RWPE1 (cell line): ENCODE data around the gene PGBD2.

Experiments used
- CTCF ChIA-PET: fragments of 350-600 bp; sonication (Branson Sonifier 250); formaldehyde crosslinking; extraction: SDS; loops from one replicate; lab custom pipeline; 2021; lab: Yijun Ruan, JAX
- POLR2A ChIA-PET: fragments of 400-600 bp; formaldehyde crosslinking; extraction: SDS; loops from one replicate; lab custom pipeline; 2020; ENCODE audit warnings: antibody characterized with exemption; ENCODE audit not compliant: low non-redundant PET; lab: Yijun Ruan, JAX
- DNase-seq: peaks from one replicate; pipeline ENCODE4 v3.0.0; 2012; ENCODE audit warnings: low spot score
- H3K27ac ChIP-seq: fragments of 450-650 bp; 2 replicates; pipeline ENCODE4 v1.5.1; 2017
- TF ChIP-seq, protein P1 (sequence below): fragments of 450-650 bp; conservative IDR thresholded peaks from 2 replicates; pipeline ENCODE4 v1.5.1; 2017; ENCODE audit warnings: low read depth, mild to moderate bottlenecking

Gene PGBD2

GRCh38 chr1:248897412-248898337 is 8.4 kb upstream of the PGBD2 start:
- ChIA-PET POLR2A (no interaction called here), CTCF (interaction anchor here (0.7 kb wide), 1 partner anchor 282 kb away, joined by 4 read pairs; no protein-coding TSS in a partner anchor)

DNA sequence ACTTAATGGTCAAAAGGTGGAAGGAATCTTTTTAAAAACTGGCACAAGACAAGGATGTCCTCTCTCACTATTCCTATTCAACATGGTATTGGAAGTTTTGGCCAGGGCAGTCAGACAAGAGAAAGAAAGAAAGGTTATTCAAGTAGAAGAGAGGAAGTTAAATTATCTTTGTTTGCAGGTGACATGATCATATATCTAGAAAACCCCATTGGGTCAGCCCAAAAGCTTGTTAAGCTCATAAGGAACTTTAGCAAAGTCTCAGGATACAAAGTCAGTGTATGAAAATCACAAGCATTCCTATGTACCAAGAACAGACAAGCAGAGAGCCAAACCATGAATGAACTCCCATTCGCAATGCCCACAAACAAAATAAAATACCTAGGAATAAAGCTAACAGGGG is 5.4 kb upstream of the PGBD2 start:
- H3K27ac ChIP-seq, result no peak overlapping the region
- DNase-seq, result no peak
- POLR2A ChIA-PET, result no interaction called here
- TF ChIP-seq, protein P1, sequence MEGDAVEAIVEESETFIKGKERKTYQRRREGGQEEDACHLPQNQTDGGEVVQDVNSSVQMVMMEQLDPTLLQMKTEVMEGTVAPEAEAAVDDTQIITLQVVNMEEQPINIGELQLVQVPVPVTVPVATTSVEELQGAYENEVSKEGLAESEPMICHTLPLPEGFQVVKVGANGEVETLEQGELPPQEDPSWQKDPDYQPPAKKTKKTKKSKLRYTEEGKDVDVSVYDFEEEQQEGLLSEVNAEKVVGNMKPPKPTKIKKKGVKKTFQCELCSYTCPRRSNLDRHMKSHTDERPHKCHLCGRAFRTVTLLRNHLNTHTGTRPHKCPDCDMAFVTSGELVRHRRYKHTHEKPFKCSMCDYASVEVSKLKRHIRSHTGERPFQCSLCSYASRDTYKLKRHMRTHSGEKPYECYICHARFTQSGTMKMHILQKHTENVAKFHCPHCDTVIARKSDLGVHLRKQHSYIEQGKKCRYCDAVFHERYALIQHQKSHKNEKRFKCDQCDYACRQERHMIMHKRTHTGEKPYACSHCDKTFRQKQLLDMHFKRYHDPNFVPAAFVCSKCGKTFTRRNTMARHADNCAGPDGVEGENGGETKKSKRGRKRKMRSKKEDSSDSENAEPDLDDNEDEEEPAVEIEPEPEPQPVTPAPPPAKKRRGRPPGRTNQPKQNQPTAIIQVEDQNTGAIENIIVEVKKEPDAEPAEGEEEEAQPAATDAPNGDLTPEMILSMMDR, result no peak
- CTCF ChIA-PET, result interaction anchor here (0.6 kb wide), 1 partner anchor 17 kb away, joined by 7 read pairs; no protein-coding TSS in a partner anchor

More at GRCh38 chr1:248897412-248898337, 8.4 kb upstream of the PGBD2 start:
- no peak for DNase-seq
- H3K27ac ChIP-seq, result no peak overlapping the region
- TF ChIP-seq, protein P1, result no peak

DNA sequence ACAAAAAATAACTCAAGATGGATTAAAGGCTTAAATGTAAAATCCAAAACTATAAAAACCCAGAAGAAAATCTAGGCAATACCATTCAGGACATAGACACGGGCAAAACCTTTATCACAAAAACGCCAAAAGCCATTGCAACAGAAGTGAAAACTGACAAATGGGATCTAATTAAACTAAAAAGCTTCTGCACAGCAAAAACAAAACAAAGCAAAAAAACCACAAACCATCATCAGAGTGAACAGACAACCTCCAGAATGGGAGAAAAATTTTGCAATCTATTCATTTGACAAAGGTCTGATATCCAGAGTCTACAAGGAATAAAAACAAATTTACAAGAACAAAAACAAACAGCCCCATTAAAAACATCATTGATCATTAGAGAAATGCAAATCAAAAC is 4.5 kb upstream of the PGBD2 start:
- POLR2A ChIA-PET, result no interaction called here
- TF ChIP-seq, protein P1, result no peak
- CTCF ChIA-PET, result interaction anchor here (1.2 kb wide), 1 partner anchor 25 kb away, joined by 6 read pairs; no protein-coding TSS in a partner anchor
- H3K27ac ChIP-seq, result no peak overlapping the region
- DNase-seq, result no peak

GRCh38 chr1:248904437-248905216 is 1.4 kb upstream of the PGBD2 start:
- CTCF ChIA-PET, result no interaction called here
- POLR2A ChIA-PET, result no interaction called here

GRCh38 chr1:248905662-248906008 is 400 bp upstream of the PGBD2 start:
- POLR2A ChIA-PET, result interaction anchor here (1.0 kb wide), 2 partner anchors 32 to 68 kb away, joined by 3 to 4 read pairs; partner anchors contain the start of gene ZNF672
- DNase-seq, result no peak
- CTCF ChIA-PET, result interaction anchor here (0.6 to 0.7 kb wide), 2 partner anchors 9 to 67 kb away, joined by 3 to 4 read pairs; no protein-coding TSS in a partner anchor
- peak overlapping the region; percentile 88 for H3K27ac ChIP-seq
- TF ChIP-seq, protein P1, result no peak

More at GRCh38 chr1:248904437-248905216, 1.4 kb upstream of the PGBD2 start:
- TF ChIP-seq, protein P1, result no peak
- H3K27ac ChIP-seq, result no peak overlapping the region
- DNase-seq, result no peak
